Ascending aorta (tissue), 2 donors: ENCODE measurements around the gene AKT2. TPM values are rescaled to one million over a fixed set of nuclear protein-coding genes. Genes with fewer than 3 reads are reported as not detected.

Experiments
- DNase-seq, 2 donors: peaks; one replicate each; pipeline ENCODE4 v3.0.0-alpha.2; 2019; ENCODE audit warnings: low spot score in 2 of 2
- H3K27ac ChIP-seq, 2 donors: fragments of 200-600 bp; sonication (generic); one replicate each; pipeline ENCODE4 v1.5.1; 2016 to 2017; ENCODE audit warnings: mild to moderate bottlenecking in 1 of 2
- H3K27me3 ChIP-seq: fragments of 200-600 bp; sonication (generic); one replicate; pipeline ENCODE4 v1.5.1; 2017
- H3K36me3 ChIP-seq, 2 donors: fragments of 200-600 bp; sonication (generic); one replicate each; pipeline ENCODE4 v1.5.1; 2016
- H3K4me1 ChIP-seq, 2 donors: fragments of 200-600 bp; sonication (generic); one replicate each; pipeline ENCODE4 v1.5.1; 2016 to 2017; ENCODE audit warnings: mild to moderate bottlenecking in 1 of 2
- H3K4me3 ChIP-seq, 2 donors: fragments of 200-600 bp; sonication (generic); one replicate each; pipeline ENCODE4 v1.5.1; 2016 to 2017; ENCODE audit warnings: mild to moderate bottlenecking in 1 of 2
- H3K9me3 ChIP-seq, 2 donors: fragments of 200-600 bp; sonication (generic); one replicate each; pipeline ENCODE4 v1.5.1; 2016
- CTCF ChIP-seq, 3 experiments: fragments of 200-600 bp in 2 of 3; fragments of 450-650 bp in 1 of 3; sonication (generic) in 2 of 3; IDR thresholded peaks; one replicate each; pipeline ENCODE4 v1.5.1; 2016 to 2019; ENCODE audit warnings: antibody characterized with exemption in 3 of 3, mild to moderate bottlenecking in 1 of 3, moderate library complexity in 1 of 3
- intact Hi-C: fragments of 100-400 bp; cut with DNase I; formaldehyde crosslinking; loops from one replicate; pipeline ENCODE4 v1.15.1; 2023
- total RNA-seq: library from RNA; depleted of rRNA; stranded (reverse); fragments of >200 nt; gene quantifications from one replicate; pipeline ENCODE4 v1.1.0, GENCODE V29; 2016

The AKT2 gene
- total RNA-seq, 1 donor from 2014 or later, result 137 TPM

GRCh38 chr19:40204381-40204780 is 80.8 kb downstream of the AKT2 start:
- no peak overlapping the region for H3K4me3 ChIP-seq
- no peaks in the 10 kb centered on the region for H3K4me1 ChIP-seq
- no peak for TF ChIP-seq CTCF (IDR thresholded peaks at IDR 0.05)
- no peak for DNase-seq
- H3K9me3 ChIP-seq, result no peaks in the 10 kb centered on the region
- no peaks in the 10 kb centered on the region for H3K27me3 ChIP-seq
- intact Hi-C loops, result no loop called here
- peaks cover 35 to 55% of the 10 kb centered on the region in 2 donors for H3K36me3 ChIP-seq
- H3K27ac ChIP-seq, result no peak overlapping the region

- H3K36me3 ChIP-seq, result peaks cover 20 to 44% of the 10 kb centered on the region in 2 donors
These were observed 84.6 kb downstream of the AKT2 start for GRCh38 chr19:40200341-40201099.

GRCh38 chr19:40198272-40198990 is 86.7 kb downstream of the AKT2 start:
- DNase-seq, result no peak
- no peak overlapping the region for H3K4me3 ChIP-seq
- no peak for TF ChIP-seq CTCF (IDR thresholded peaks at IDR 0.05)
- peaks cover 0 to 4% of the 10 kb centered on the region in 2 donors for H3K4me1 ChIP-seq
- H3K27ac ChIP-seq, result no peak overlapping the region
- no peaks in the 10 kb centered on the region for H3K27me3 ChIP-seq
- H3K9me3 ChIP-seq, result no peaks in the 10 kb centered on the region
- H3K36me3 ChIP-seq, result peaks cover 2 to 23% of the 10 kb centered on the region in 2 donors
- intact Hi-C loops, result no loop called here

More at GRCh38 chr19:40200341-40201099, 84.6 kb downstream of the AKT2 start:
- no peak for DNase-seq
- no peak overlapping the region for H3K27ac ChIP-seq
- TF ChIP-seq CTCF (IDR thresholded peaks at IDR 0.05), result no peak
- no peaks in the 10 kb centered on the region for H3K4me1 ChIP-seq
- intact Hi-C loops, result no loop called here
- no peak overlapping the region for H3K4me3 ChIP-seq
- H3K9me3 ChIP-seq, result no peaks in the 10 kb centered on the region
- no peaks in the 10 kb centered on the region for H3K27me3 ChIP-seq

- TF ChIP-seq CTCF (IDR thresholded peaks at IDR 0.05), result no peak
- no peak overlapping the region for H3K4me3 ChIP-seq
- intact Hi-C loops, result loop anchor here (5.0 kb wide), 4 partner anchors 154 to 346 kb away; partner anchors contain the start of genes C19orf47, FBL, PLD3 and PSMC4
- H3K36me3 ChIP-seq, result peaks cover 0 to 4% of the 10 kb centered on the region in 2 donors
- no peaks in the 10 kb centered on the region for H3K9me3 ChIP-seq
- DNase-seq, result no peak
- no peak overlapping the region for H3K27ac ChIP-seq
- H3K27me3 ChIP-seq, result no peaks in the 10 kb centered on the region
- peaks cover 9 to 22% of the 10 kb centered on the region in 2 donors for H3K4me1 ChIP-seq
These were observed 91.6 kb downstream of the AKT2 start for GRCh38 chr19:40193587-40193849.

- H3K9me3 ChIP-seq, result no peaks in the 10 kb centered on the region
- no peak overlapping the region for H3K27ac ChIP-seq
- DNase-seq, result no peak
- intact Hi-C loops, result loop anchor here (5.0 kb wide), 4 partner anchors 154 to 346 kb away; partner anchors contain the start of genes C19orf47, FBL, PLD3 and PSMC4
- H3K36me3 ChIP-seq, result no peaks in the 10 kb centered on the region
- peak overlapping the region; percentile 75 to 99 for H3K4me3 ChIP-seq
- no peak for TF ChIP-seq CTCF (IDR thresholded peaks at IDR 0.05)
- H3K4me1 ChIP-seq, result peaks cover 9 to 22% of the 10 kb centered on the region in 2 donors
- no peaks in the 10 kb centered on the region for H3K27me3 ChIP-seq
These were observed 92.2 kb downstream of the AKT2 start for GRCh38 chr19:40192758-40193586.
